Measurements from ENCODE around the gene FMN1.

GRCh38 chr15:32833379-32833821 is 361.1 kb downstream of the FMN1 start:
- TF ChIP-seq NFIC (IDR thresholded peaks at IDR 0.05) = no peak
- TF ChIP-seq TEAD4 (IDR thresholded peaks at IDR 0.05) = no peak

Measured in Ishikawa (cell line).